OCI-LY7 (cell line): Measurements from ENCODE around the gene MEOX1. TPM values are rescaled to one million over a fixed set of nuclear protein-coding genes. Genes with fewer than 3 reads are reported as not detected.

Source experiments
- BruUV-seq: library from RNA; stranded (reverse); fragments of 400-500 nt; replicated peaks from 2 replicates; lab custom pipeline; 2021; lab: Mats Ljungman, UMichigan
- CTCF ChIA-PET: fragments of 300-600 bp; sonication (Branson Sonifier 250); formaldehyde crosslinking; loops from one replicate; lab custom pipeline; 2022; ENCODE audit warnings: antibody characterized with exemption; ENCODE audit not compliant: unreplicated experiment; lab: Charles Lee
- POLR2A ChIA-PET: fragments of 300-600 bp; sonication (Branson Sonifier 250); formaldehyde crosslinking; loops from one replicate; lab custom pipeline; 2022; ENCODE audit warnings: antibody characterized with exemption; lab: Charles Lee
- DNase-seq: peaks from one replicate; pipeline ENCODE4 v3.0.0-alpha.2; 2015; ENCODE audit warnings: low spot score
- H2AFZ ChIP-seq: fragments of 200-600 bp; sonication (generic), shearing (Covaris generic); 2 replicates; pipeline ENCODE4 v1.6.1; 2014; ENCODE audit warnings: mild to moderate bottlenecking, antibody characterized with exemption, low read length, moderate library complexity
- H3K27ac ChIP-seq: fragments of 200-600 bp; sonication (generic); 2 replicates; pipeline ENCODE4 v1.5.1; 2014; ENCODE audit warnings: mixed run types, low read depth, mild to moderate bottlenecking, moderate library complexity, low read length, inconsistent platforms; ENCODE audit not compliant: poor library complexity, severe bottlenecking
- H3K36me3 ChIP-seq: fragments of 200-600 bp; sonication (generic); 2 replicates; pipeline ENCODE4 v1.6.1; 2014; ENCODE audit warnings: mild to moderate bottlenecking, antibody characterized with exemption, low read length, moderate library complexity, mixed read lengths; ENCODE audit not compliant: insufficient read depth
- H3K4me1 ChIP-seq: fragments of 200-600 bp; sonication (generic); 2 replicates; pipeline ENCODE4 v1.5.1; 2014; ENCODE audit warnings: mild to moderate bottlenecking, low read length; ENCODE audit not compliant: insufficient read depth, poor library complexity, severe bottlenecking
- H3K4me2 ChIP-seq: fragments of 200-600 bp; sonication (generic); 2 replicates; pipeline ENCODE4 v1.6.1; 2014; ENCODE audit warnings: mild to moderate bottlenecking, low read length
- H3K4me3 ChIP-seq: fragments of 200-600 bp; sonication (generic); 2 replicates; pipeline ENCODE4 v1.5.1; 2014; ENCODE audit warnings: mild to moderate bottlenecking, low read depth, low read length; ENCODE audit not compliant: poor library complexity, severe bottlenecking
- H3K79me2 ChIP-seq: fragments of 200-600 bp; sonication (generic); 2 replicates; pipeline ENCODE4 v1.6.1; 2016; ENCODE audit warnings: low read depth, mild to moderate bottlenecking, low read length, moderate library complexity, mixed read lengths; ENCODE audit not compliant: insufficient read depth
- H3K9me2 ChIP-seq: fragments of 200-600 bp; sonication (generic); 2 replicates; pipeline ENCODE4 v1.6.1; 2016; ENCODE audit warnings: mild to moderate bottlenecking, low read length, mixed read lengths; ENCODE audit not compliant: insufficient read depth
- H3K9me3 ChIP-seq: fragments of 200-600 bp; sonication (generic); 2 replicates; pipeline ENCODE4 v1.6.1; 2014; ENCODE audit warnings: mild to moderate bottlenecking, mixed run types, low read length, mixed read lengths
- H4K20me1 ChIP-seq: fragments of 200-600 bp; sonication (generic); 2 replicates; pipeline ENCODE4 v1.6.1; 2014; ENCODE audit warnings: mild to moderate bottlenecking, antibody characterized with exemption, low read length, moderate library complexity, mixed read lengths; ENCODE audit not compliant: insufficient read depth
- EZH2phosphoT487 ChIP-seq: fragments of 200-600 bp; sonication (generic); IDR thresholded peaks from 2 replicates; pipeline ENCODE4 v1.6.1; 2018; ENCODE audit warnings: low read depth, borderline replicate concordance, mild to moderate bottlenecking, mixed run types, antibody characterized with exemption, low read length, moderate library complexity, mixed read lengths
- intact Hi-C: fragments of 100-400 bp; cut with micrococcal nuclease; formaldehyde crosslinking; loops from one replicate; pipeline ENCODE4 v1.10.0; 2022; ENCODE audit not compliant: unreplicated experiment
- total RNA-seq, 2 experiments: library from RNA; depleted of rRNA in 1 of 2; stranded (reverse); fragments of >200 nt in 1 of 2; shearing (Covaris generic) in 1 of 2; gene quantifications; 2 replicates each; pipeline ENCODE4 v1.2.3, GENCODE V29; 2014 to 2022
- TF ChIP-seq, protein P1 (sequence below): fragments of 200-600 bp; sonication (generic); conservative IDR thresholded peaks from 2 replicates; pipeline ENCODE4 v1.5.1; 2014; ENCODE audit warnings: mild to moderate bottlenecking, antibody characterized with exemption, low read length, moderate library complexity, mixed read lengths

The MEOX1 gene
- total RNA-seq, 2 experiments from 2014 or later = not detected

DNA sequence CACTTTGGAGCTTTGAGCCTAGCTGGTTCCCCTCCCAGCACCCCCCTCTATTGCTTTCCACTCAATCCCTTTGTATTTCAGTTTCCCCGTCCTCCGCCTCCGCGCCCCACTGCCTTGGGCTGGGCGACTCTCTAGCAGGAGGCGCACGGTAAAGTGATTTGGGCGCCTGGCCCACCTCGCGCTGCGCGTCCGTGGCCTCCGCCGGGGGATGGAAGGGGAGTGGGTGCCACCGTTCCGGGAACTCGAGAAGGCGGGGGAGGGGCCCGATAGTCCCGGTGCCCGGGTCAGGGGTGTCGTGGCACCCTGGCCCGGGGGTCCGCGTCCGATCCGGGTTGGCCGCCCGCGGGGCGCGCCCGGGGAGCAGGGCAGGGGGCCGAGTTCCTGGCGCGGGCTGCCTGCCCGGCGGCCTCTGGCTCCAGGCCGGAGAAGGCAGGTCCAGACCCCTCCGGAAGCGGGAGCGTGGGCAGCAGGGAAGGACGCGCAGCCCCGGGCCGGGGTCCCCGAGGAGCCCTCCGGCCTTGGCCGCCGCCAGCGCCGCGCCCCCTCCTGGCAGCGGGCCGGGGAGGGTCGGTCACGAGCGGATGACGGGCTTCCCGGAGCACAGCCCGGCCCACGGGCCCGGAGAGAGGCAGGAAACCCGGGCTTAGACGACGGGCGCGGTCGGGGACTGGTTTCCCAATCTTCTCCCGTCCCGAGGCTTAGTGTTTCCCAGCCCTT is 15.8 kb downstream of the MEOX1 start:
- H2AFZ ChIP-seq = no peak overlapping the region
- TF ChIP-seq, protein P1, sequence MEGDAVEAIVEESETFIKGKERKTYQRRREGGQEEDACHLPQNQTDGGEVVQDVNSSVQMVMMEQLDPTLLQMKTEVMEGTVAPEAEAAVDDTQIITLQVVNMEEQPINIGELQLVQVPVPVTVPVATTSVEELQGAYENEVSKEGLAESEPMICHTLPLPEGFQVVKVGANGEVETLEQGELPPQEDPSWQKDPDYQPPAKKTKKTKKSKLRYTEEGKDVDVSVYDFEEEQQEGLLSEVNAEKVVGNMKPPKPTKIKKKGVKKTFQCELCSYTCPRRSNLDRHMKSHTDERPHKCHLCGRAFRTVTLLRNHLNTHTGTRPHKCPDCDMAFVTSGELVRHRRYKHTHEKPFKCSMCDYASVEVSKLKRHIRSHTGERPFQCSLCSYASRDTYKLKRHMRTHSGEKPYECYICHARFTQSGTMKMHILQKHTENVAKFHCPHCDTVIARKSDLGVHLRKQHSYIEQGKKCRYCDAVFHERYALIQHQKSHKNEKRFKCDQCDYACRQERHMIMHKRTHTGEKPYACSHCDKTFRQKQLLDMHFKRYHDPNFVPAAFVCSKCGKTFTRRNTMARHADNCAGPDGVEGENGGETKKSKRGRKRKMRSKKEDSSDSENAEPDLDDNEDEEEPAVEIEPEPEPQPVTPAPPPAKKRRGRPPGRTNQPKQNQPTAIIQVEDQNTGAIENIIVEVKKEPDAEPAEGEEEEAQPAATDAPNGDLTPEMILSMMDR = no peak
- TF ChIP-seq EZH2phosphoT487 = no peak
- H3K36me3 ChIP-seq = no peaks in the 10 kb centered on the region
- CTCF ChIA-PET = no interaction called here
- no peaks in the 10 kb centered on the region for H3K9me2 ChIP-seq
- no peaks in the 10 kb centered on the region for H4K20me1 ChIP-seq
- no peak overlapping the region for H3K27ac ChIP-seq
- intact Hi-C loops = no loop called here
- POLR2A ChIA-PET = no interaction called here
- DNase-seq = no peak
- H3K9me3 ChIP-seq = no peaks in the 10 kb centered on the region
- H3K4me1 ChIP-seq = no peaks in the 10 kb centered on the region
- no peak overlapping the region for H3K4me3 ChIP-seq
- H3K4me2 ChIP-seq = no peak overlapping the region
- H3K79me2 ChIP-seq = no peaks in the 10 kb centered on the region
- no TSS peak for BruUV-seq

DNA sequence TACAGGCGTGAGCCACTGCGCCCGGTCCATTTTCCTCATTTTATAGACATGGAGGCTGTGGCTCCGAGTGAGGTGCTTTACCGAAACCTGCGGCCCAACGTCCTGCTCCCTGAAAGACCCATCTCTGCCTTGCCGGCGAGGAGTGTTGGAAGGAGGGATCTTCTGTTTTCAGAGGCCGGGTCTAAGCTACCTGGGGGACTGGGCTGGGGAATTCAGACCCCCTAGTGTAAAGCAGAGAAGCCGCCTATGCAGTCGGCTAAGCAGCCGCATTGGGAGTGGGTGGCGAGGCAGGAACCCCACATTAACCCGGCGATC is 16.3 kb downstream of the MEOX1 start:
- intact Hi-C loops = no loop called here
- TF ChIP-seq, protein P1 = no peak
- no peak for TF ChIP-seq EZH2phosphoT487
- H3K4me2 ChIP-seq = no peak overlapping the region

DNA sequence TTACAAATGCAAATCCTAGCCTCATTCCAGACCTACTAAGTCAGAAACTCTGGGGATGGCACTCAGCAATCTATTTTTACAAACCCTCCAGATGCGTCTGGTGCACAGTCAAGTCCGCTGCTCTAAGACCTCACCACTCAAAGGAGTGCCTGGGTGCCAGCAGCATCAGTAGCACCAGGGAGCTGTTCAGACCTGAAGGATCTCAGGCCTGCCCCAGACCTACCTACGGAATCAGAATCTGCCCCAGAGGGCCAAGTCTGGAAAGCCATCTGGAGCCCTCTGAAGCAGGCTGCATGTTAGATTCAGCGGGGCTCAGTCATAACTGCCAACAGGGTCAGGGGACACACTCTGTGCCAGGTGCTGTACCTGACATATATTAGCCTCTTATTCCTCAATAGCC is 17.6 kb downstream of the MEOX1 start:
- ChIA-PET CTCF (interaction anchor here (0.5 to 0.6 kb wide), 2 partner anchors 36 to 98 kb away, joined by 3 to 7 read pairs; no protein-coding TSS in a partner anchor), POLR2A (no interaction called here)
- Histone ChIP-seq H3K79me2 (no peaks in the 10 kb centered on the region), H3K4me1 (no peaks in the 10 kb centered on the region), H3K9me3 (no peaks in the 10 kb centered on the region), H3K27ac (no peak overlapping the region), H4K20me1 (no peaks in the 10 kb centered on the region), H3K36me3 (no peaks in the 10 kb centered on the region), H3K4me2 (no peak overlapping the region), H2AFZ (no peak overlapping the region), H3K9me2 (no peaks in the 10 kb centered on the region), H3K4me3 (no peak overlapping the region)
- TF ChIP-seq, protein P1 = no peak
- no peak for TF ChIP-seq EZH2phosphoT487
- intact Hi-C loops = no loop called here
- BruUV-seq = no TSS peak
- DNase-seq = no peak

More for the DNA sequence above, 16.3 kb downstream of the MEOX1 start:
- Histone ChIP-seq H3K4me3 (no peak overlapping the region), H3K79me2 (no peaks in the 10 kb centered on the region), H4K20me1 (no peaks in the 10 kb centered on the region), H3K27ac (no peak overlapping the region), H3K9me3 (no peaks in the 10 kb centered on the region), H2AFZ (no peak overlapping the region), H3K4me1 (no peaks in the 10 kb centered on the region), H3K9me2 (no peaks in the 10 kb centered on the region), H3K36me3 (no peaks in the 10 kb centered on the region)
- CTCF ChIA-PET = no interaction called here
- POLR2A ChIA-PET = no interaction called here
- DNase-seq = no peak
- BruUV-seq = no TSS peak
